ENCODE measurements around the gene JPH2. TPM values are rescaled to one million over a fixed set of nuclear protein-coding genes. Genes with fewer than 3 reads are reported as not detected.
"Not testable (repeated sequence)": the region's sequence is repeated elsewhere in the genome, so short reads cannot be mapped to it uniquely, and the experiment has no call there.

The JPH2 gene
- total and polyA plus RNA-seq, 10 of the 15 experiments (the other 5 are each of a cell fraction or from before 2014, with no cell fraction given): 0.16 TPM; not detected in 9

DNA sequence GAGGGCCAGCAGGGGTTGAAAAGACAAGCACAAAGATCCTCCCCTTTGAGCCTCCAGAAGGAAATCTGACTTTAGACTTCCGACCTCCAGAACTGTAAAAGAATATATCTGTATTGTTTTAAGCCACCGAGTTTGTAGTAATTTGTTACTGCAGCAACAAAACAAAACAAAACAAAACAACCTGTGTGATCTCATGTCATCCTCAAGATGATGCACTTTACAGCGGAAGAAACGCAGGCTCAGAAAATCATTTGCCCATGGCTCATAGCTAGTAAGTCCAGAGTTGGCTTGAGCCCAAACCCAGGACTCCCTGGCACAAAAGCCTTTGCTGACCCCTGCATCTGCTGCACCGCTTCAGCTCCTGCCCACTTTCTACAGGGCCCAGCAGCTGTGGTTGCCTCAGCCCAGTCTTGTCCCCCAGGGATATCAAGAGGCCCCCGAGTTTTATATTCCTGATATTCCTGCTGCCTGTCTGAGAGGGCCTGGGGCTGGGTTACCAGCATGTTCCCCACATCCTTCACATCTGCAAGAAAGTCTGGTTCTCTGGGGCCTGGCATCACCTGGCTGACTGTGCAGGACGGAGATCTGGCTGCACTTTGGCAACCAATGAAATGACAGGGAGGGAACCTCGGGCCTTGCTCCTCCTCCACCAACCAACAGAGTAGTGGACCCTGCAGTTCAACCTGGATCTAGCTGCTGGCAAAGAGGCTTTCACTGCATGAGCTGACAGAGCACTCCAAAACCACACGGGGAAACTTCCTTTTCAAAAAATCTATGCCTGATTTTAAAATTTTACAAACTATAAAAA, 56.9 kb downstream of the JPH2 start:
- H3K79me2 ChIP-seq (ENCODE audit: control insufficient read depth, insufficient read depth, low read length): no peaks in the 10 kb centered on the region
- peaks cover 3% of the 10 kb centered on the region; the same call in 1 of the 2 replicates for H3K4me1 ChIP-seq (ENCODE audit: control insufficient read depth, insufficient read depth, low read length)
- POLR2A ChIA-PET: no interaction called here
- FAIRE-seq (no peak), DNase-seq (ENCODE audit: low read depth, low spot score) (no peak), ATAC-seq (no peak)
- no peak overlapping the region for H3K27ac ChIP-seq (ENCODE audit: control insufficient read depth, insufficient read depth)
- intact Hi-C loops (cut with micrococcal nuclease; ENCODE audit: unreplicated experiment) (no loop called here), in situ Hi-C loops (cut with MboI) (no loop called here)
- SMC1A ChIA-PET (ENCODE audit: uncharacterized antibody, unreplicated experiment): no interaction called here
- BruUV-seq (replicated peaks): no TSS peak
- H2AFZ ChIP-seq (ENCODE audit: control insufficient read depth, low read depth, low read length): no peak overlapping the region
- CTCF ChIA-PET: interaction anchor here (0.6 to 3.0 kb wide), 6 partner anchors 11 to 616 kb away, joined by 3 to 15 read pairs (median 3); no protein-coding TSS in a partner anchor
- no peak overlapping the region for H3K4me2 ChIP-seq (ENCODE audit: control insufficient read depth, insufficient read depth)
- no peaks in the 10 kb centered on the region for H4K20me1 ChIP-seq (ENCODE audit: control insufficient read depth, insufficient read depth)
- no peak for TF ChIP-seq FOXM1 (IDR thresholded peaks at IDR 0.05; ENCODE audit: low read depth, low read length)
- no peak for TF ChIP-seq SPI1 (IDR thresholded peaks at IDR 0.05; ENCODE audit: borderline replicate concordance, insufficient read depth, low read depth, low read length)
- TF ChIP-seq ETV6 (conservative IDR thresholded peaks at IDR 0.05 in 1 of 2, IDR thresholded peaks at IDR 0.05 in 1 of 2; ENCODE audit: borderline replicate concordance in 1 of 2, low read depth in 1 of 2): no peak
- no peak for TF ChIP-seq ZNF622 (IDR thresholded peaks at IDR 0.05)
- no peak for TF ChIP-seq ATF7 (IDR thresholded peaks at IDR 0.05; ENCODE audit: low read depth)
- no peak for TF ChIP-seq GATAD2B (conservative IDR thresholded peaks at IDR 0.05; ENCODE audit: low read depth)
- no peak for TF ChIP-seq RFX5 (IDR thresholded peaks at IDR 0.05; ENCODE audit: low read depth, low read length)
- no peak for TF ChIP-seq HCFC1 (IDR thresholded peaks at IDR 0.05; ENCODE audit: low read length)
- TF ChIP-seq, protein P1, sequence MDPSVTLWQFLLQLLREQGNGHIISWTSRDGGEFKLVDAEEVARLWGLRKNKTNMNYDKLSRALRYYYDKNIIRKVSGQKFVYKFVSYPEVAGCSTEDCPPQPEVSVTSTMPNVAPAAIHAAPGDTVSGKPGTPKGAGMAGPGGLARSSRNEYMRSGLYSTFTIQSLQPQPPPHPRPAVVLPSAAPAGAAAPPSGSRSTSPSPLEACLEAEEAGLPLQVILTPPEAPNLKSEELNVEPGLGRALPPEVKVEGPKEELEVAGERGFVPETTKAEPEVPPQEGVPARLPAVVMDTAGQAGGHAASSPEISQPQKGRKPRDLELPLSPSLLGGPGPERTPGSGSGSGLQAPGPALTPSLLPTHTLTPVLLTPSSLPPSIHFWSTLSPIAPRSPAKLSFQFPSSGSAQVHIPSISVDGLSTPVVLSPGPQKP (IDR thresholded peaks at IDR 0.05; ENCODE audit: low read depth, low read length): no peak
- TF ChIP-seq JUND (IDR thresholded peaks at IDR 0.05; ENCODE audit: low read depth, low read length): no peak
- TF ChIP-seq HDGF (IDR thresholded peaks at IDR 0.05): no peak
- no peak for TF ChIP-seq NFIC (IDR thresholded peaks at IDR 0.05; ENCODE audit: low read depth, low read length)
- no peak for TF ChIP-seq SMAD5 (IDR thresholded peaks at IDR 0.05; ENCODE audit: low read depth)
- TF ChIP-seq RBBP5 (conservative IDR thresholded peaks at IDR 0.05): no peak
- TF ChIP-seq SP1 (IDR thresholded peaks at IDR 0.05; ENCODE audit: low read depth, low read length): no peak
- TF ChIP-seq NR2C2 (IDR thresholded peaks at IDR 0.05; ENCODE audit: borderline replicate concordance, control insufficient read depth, insufficient read length, low read depth): no peak
- H3K9ac ChIP-seq (ENCODE audit: control insufficient read depth, insufficient read depth, low read length): no peak overlapping the region
- H3K27me3 ChIP-seq (replicated peaks in 1 of 2; ENCODE audit: control insufficient read depth in 2 of 2, insufficient read depth in 2 of 2, low read length in 1 of 2): 0 out of 4 replicates have a peak, but pooled peaks cover 0 to 1% of the 10 kb centered on the region in 2 experiments
- H3K4me3 ChIP-seq: no peak overlapping the region
- WGBS (ENCODE audit: insufficient coverage, insufficient replicate concordance, low lambda C conversion rate, missing lambda C conversion rate): 23% methylated on average over 9 of the region's 9 CpGs
- no peaks in the 10 kb centered on the region for H3K36me3 ChIP-seq (ENCODE audit: control insufficient read depth in 2 of 2, insufficient read depth in 2 of 2, low read length in 1 of 2)
- H3K9me3 ChIP-seq (replicated peaks; ENCODE audit: control insufficient read depth, insufficient read depth, low read length): no peaks in the 10 kb centered on the region
- RAD21 ChIA-PET (ENCODE audit: unreplicated experiment): interaction anchor here (1.5 kb wide), 1 partner anchor 60 kb away, joined by 4 read pairs; no protein-coding TSS in a partner anchor

DNA sequence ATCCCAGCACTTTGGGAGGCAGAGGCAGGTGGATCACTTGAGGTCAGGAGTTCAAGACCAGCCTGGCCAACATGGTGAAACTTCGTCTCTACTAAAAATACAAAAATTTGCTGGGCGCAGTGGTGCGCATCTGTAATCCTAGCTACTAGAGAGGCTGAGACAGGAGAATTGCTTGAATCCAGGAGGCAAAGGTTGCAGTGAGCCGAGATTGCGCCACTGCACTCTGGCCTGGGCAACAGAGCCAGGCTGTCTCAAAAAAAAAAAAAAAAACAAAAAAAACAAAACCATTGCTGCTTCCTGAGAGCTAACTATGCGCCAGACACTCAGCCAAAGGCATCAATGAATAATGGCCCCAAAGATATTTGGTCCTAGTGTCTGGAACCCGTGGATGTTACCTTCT, 57.7 kb downstream of the JPH2 start:
- H3K36me3 ChIP-seq (ENCODE audit: control insufficient read depth in 2 of 2, insufficient read depth in 2 of 2, low read length in 1 of 2); H3K27ac ChIP-seq (ENCODE audit: control insufficient read depth, insufficient read depth); ATAC-seq; H3K4me3 ChIP-seq; POLR2A ChIA-PET; H2AFZ ChIP-seq (ENCODE audit: control insufficient read depth, low read depth, low read length); H3K27me3 ChIP-seq (replicated peaks in 1 of 2; ENCODE audit: control insufficient read depth in 2 of 2, insufficient read depth in 2 of 2, low read length in 1 of 2); SMC1A ChIA-PET (ENCODE audit: uncharacterized antibody, unreplicated experiment); DNase-seq (ENCODE audit: low read depth, low spot score); FAIRE-seq; H4K20me1 ChIP-seq (ENCODE audit: control insufficient read depth, insufficient read depth); BruUV-seq (replicated peaks); in situ Hi-C loops (cut with MboI); H3K9ac ChIP-seq (ENCODE audit: control insufficient read depth, insufficient read depth, low read length); H3K4me1 ChIP-seq (ENCODE audit: control insufficient read depth, insufficient read depth, low read length); intact Hi-C loops (cut with micrococcal nuclease; ENCODE audit: unreplicated experiment); H3K79me2 ChIP-seq (ENCODE audit: control insufficient read depth, insufficient read depth, low read length); H3K9me3 ChIP-seq (replicated peaks; ENCODE audit: control insufficient read depth, insufficient read depth, low read length); H3K4me2 ChIP-seq (ENCODE audit: control insufficient read depth, insufficient read depth): not testable (repeated sequence)
- ChIA-PET CTCF (interaction anchor here (2.7 to 3.0 kb wide), 2 partner anchors 12 to 61 kb away, joined by 10 to 15 read pairs; no protein-coding TSS in a partner anchor), RAD21 (ENCODE audit: unreplicated experiment) (interaction anchor here (1.5 kb wide), 1 partner anchor 60 kb away, joined by 4 read pairs; no protein-coding TSS in a partner anchor)
- 45% methylated on average over 7 of the region's 7 CpGs for WGBS (ENCODE audit: insufficient coverage, insufficient replicate concordance, low lambda C conversion rate, missing lambda C conversion rate)

All from GM12878 (cell line).